Right lobe of liver (tissue), 4 donors: ENCODE measurements around the gene CDKN2A.

Source experiments
- POLR2A ChIP-seq: fragments of 450-650 bp; IDR thresholded peaks from one replicate; pipeline ENCODE4 v1.6.1; 2017; ENCODE audit warnings: antibody characterized with exemption, mild to moderate bottlenecking
- TF ChIP-seq, protein P1 (sequence below), 4 donors: fragments of 200-600 bp in 3 of 4; fragments of 450-650 bp in 1 of 4; IDR thresholded peaks; one replicate each; pipeline versions ENCODE4 v1.5.1 to v1.8.0; 2016 to 2022; ENCODE audit warnings: antibody characterized with exemption in 4 of 4, mild to moderate bottlenecking in 2 of 4
- donor health status: DM: no; HTN: no; CAD: no.
- donor health status: DM: no; HTN: no; CAD: no.
- donor health status: DM: no; HTN: yes; CAD: no.

DNA sequence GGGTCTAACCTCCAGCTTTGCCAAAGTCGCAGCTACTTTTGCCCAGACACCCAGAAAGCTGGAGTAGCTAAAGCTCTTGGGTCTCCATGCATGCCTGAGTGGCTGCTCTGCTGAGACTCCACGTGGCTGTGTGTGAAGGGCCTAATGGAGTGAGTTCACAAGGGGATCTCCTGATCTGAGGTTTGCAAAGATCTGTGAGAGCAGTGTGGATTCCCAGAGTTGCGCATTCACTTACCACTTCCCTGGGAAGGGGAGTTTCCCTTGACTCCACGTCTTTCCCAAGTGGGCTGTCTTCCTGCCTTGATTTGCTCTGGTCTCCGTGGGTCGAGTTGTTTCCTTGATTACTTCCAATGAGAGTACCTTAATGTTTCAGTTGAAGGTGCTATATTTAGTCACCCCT is 32.5 kb upstream of the CDKN2A start:
- TF ChIP-seq, protein P1, sequence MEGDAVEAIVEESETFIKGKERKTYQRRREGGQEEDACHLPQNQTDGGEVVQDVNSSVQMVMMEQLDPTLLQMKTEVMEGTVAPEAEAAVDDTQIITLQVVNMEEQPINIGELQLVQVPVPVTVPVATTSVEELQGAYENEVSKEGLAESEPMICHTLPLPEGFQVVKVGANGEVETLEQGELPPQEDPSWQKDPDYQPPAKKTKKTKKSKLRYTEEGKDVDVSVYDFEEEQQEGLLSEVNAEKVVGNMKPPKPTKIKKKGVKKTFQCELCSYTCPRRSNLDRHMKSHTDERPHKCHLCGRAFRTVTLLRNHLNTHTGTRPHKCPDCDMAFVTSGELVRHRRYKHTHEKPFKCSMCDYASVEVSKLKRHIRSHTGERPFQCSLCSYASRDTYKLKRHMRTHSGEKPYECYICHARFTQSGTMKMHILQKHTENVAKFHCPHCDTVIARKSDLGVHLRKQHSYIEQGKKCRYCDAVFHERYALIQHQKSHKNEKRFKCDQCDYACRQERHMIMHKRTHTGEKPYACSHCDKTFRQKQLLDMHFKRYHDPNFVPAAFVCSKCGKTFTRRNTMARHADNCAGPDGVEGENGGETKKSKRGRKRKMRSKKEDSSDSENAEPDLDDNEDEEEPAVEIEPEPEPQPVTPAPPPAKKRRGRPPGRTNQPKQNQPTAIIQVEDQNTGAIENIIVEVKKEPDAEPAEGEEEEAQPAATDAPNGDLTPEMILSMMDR (IDR thresholded peaks at IDR 0.05), result no peak
- no peak for TF ChIP-seq POLR2A
